Measurements from ENCODE around the gene PPP2R2B. TPM values are rescaled to one million over a fixed set of nuclear protein-coding genes. Genes with fewer than 3 reads are reported as not detected.
"Not testable (repeated sequence)": the region's sequence is repeated elsewhere in the genome, so short reads cannot be mapped to it uniquely, and the experiment has no call there.

Gene PPP2R2B
- total and polyA plus RNA-seq, 4 donors: 0.15 to 1.2 (median 0.55) TPM

- Histone ChIP-seq H3K27ac (ENCODE audit: low read depth in 1 of 2, low read length in 1 of 2) (no peak overlapping the region), H3K27me3 (ENCODE audit: control insufficient read depth in 3 of 3, insufficient read depth in 3 of 3, low read length in 2 of 3) (no peaks in the 10 kb centered on the region), H3K36me3 (ENCODE audit: control insufficient read depth in 4 of 4, insufficient read depth in 4 of 4, low read length in 4 of 4) (no peaks in the 10 kb centered on the region), H3K9me3 (ENCODE audit: control insufficient read depth in 4 of 4, insufficient read depth in 3 of 4, low read length in 3 of 4) (no peaks in the 10 kb centered on the region), H3K4me3 (no peak overlapping the region), H3K9ac (ENCODE audit: insufficient read depth in 1 of 2, low read length in 2 of 2) (no peak overlapping the region), H3K4me1 (ENCODE audit: control insufficient read depth in 5 of 5, insufficient read depth in 5 of 5, low read length in 5 of 5) (peaks cover 0 to 1% (median 0%) of the 10 kb centered on the region in 5 donors)
- 95 to 96% methylated on average over 4 of the region's 4 CpGs for WGBS, 2 donors
- DNase-seq (no peak), ATAC-seq (ENCODE audit: insufficient read depth, low FRiP score) (no peak)
- TF ChIP-seq CTCF (IDR thresholded peaks at IDR 0.05; ENCODE audit: control extremely low read depth, extremely low read depth): no peak
These were observed 316.1 kb downstream of the PPP2R2B start for GRCh38 chr5:146562461-146562860.

GRCh38 chr5:146561711-146562110 is 316.8 kb downstream of the PPP2R2B start:
- Histone ChIP-seq H3K36me3 (ENCODE audit: control insufficient read depth in 4 of 4, insufficient read depth in 4 of 4, low read length in 4 of 4) (no peaks in the 10 kb centered on the region), H3K4me1 (ENCODE audit: control insufficient read depth in 5 of 5, insufficient read depth in 5 of 5, low read length in 5 of 5) (peaks cover 0 to 1% (median 0%) of the 10 kb centered on the region in 5 donors), H3K27ac (ENCODE audit: low read depth in 1 of 2, low read length in 1 of 2) (no peak overlapping the region), H3K27me3 (ENCODE audit: control insufficient read depth in 3 of 3, insufficient read depth in 3 of 3, low read length in 2 of 3) (no peaks in the 10 kb centered on the region), H3K4me3 (no peak overlapping the region), H3K9ac (ENCODE audit: insufficient read depth in 1 of 2, low read length in 2 of 2) (no peak overlapping the region), H3K9me3 (ENCODE audit: control insufficient read depth in 4 of 4, insufficient read depth in 3 of 4, low read length in 3 of 4) (no peaks in the 10 kb centered on the region)
- ATAC-seq (ENCODE audit: insufficient read depth, low FRiP score): no peak
- TF ChIP-seq CTCF (IDR thresholded peaks at IDR 0.05; ENCODE audit: control extremely low read depth, extremely low read depth): no peak
- WGBS, 2 donors: 72 to 94% methylated on average over 5 of the region's 5 CpGs
- no peak for DNase-seq

GRCh38 chr5:146560205-146560812 is 318.2 kb downstream of the PPP2R2B start:
- TF ChIP-seq CTCF (IDR thresholded peaks at IDR 0.05; ENCODE audit: control extremely low read depth, extremely low read depth): no peak
- 53 to 72% methylated on average over 3 of the region's 3 CpGs for WGBS, 2 donors
- no peaks in the 10 kb centered on the region for H3K36me3 ChIP-seq (ENCODE audit: control insufficient read depth in 4 of 4, insufficient read depth in 4 of 4, low read length in 4 of 4)
- DNase-seq (no peak), ATAC-seq (ENCODE audit: insufficient read depth, low FRiP score) (no peak)
- H3K9ac ChIP-seq (ENCODE audit: insufficient read depth in 1 of 2, low read length in 2 of 2): no peak overlapping the region
- no peaks in the 10 kb centered on the region for H3K27me3 ChIP-seq (ENCODE audit: control insufficient read depth in 3 of 3, insufficient read depth in 3 of 3, low read length in 2 of 3)
- no peak overlapping the region for H3K4me3 ChIP-seq
- H3K9me3 ChIP-seq (ENCODE audit: control insufficient read depth in 4 of 4, insufficient read depth in 3 of 4, low read length in 3 of 4): no peaks in the 10 kb centered on the region
- H3K27ac ChIP-seq (ENCODE audit: low read depth in 1 of 2, low read length in 1 of 2): no peak overlapping the region
- H3K4me1 ChIP-seq (ENCODE audit: control insufficient read depth in 5 of 5, insufficient read depth in 5 of 5, low read length in 5 of 5): peaks cover 0 to 1% (median 0%) of the 10 kb centered on the region in 5 donors

GRCh38 chr5:146556884-146557283 is 321.7 kb downstream of the PPP2R2B start:
- H3K27ac ChIP-seq (ENCODE audit: low read depth in 1 of 2, low read length in 1 of 2); H3K4me3 ChIP-seq; H3K9me3 ChIP-seq (ENCODE audit: control insufficient read depth in 4 of 4, insufficient read depth in 3 of 4, low read length in 3 of 4); H3K9ac ChIP-seq (ENCODE audit: insufficient read depth in 1 of 2, low read length in 2 of 2); H3K27me3 ChIP-seq (ENCODE audit: control insufficient read depth in 3 of 3, insufficient read depth in 3 of 3, low read length in 2 of 3); H3K4me1 ChIP-seq (ENCODE audit: control insufficient read depth in 5 of 5, insufficient read depth in 5 of 5, low read length in 5 of 5); ATAC-seq (ENCODE audit: insufficient read depth, low FRiP score); DNase-seq; H3K36me3 ChIP-seq (ENCODE audit: control insufficient read depth in 4 of 4, insufficient read depth in 4 of 4, low read length in 4 of 4): not testable (repeated sequence)
- 88% methylated on average over 4 of the region's 4 CpGs for WGBS, 2 donors

All from lung (tissue), 12 donors.